Upper lobe of right lung (tissue), 1 donor: Measurements from ENCODE around the gene LRMDA. TPM values are rescaled to one million over a fixed set of nuclear protein-coding genes. Genes with fewer than 3 reads are reported as not detected.

Experiments
- ATAC-seq: fragments of 200-7000 bp; cut with Tn5 transposase; one replicate; pipeline ENCODE4 v1.9.1; 2020; ENCODE audit warnings: mild to moderate bottlenecking, moderate library complexity
- DNase-seq: peaks from one replicate; pipeline ENCODE4 v3.0.0-alpha.2; 2020
- H3K27ac ChIP-seq: fragments of 200-600 bp; one replicate; pipeline ENCODE4 v1.8.0; 2022
- H3K27me3 ChIP-seq: fragments of 200-600 bp; one replicate; pipeline ENCODE4 v1.8.0; 2022; ENCODE audit warnings: mild to moderate bottlenecking
- H3K36me3 ChIP-seq: fragments of 200-600 bp; one replicate; pipeline ENCODE4 v1.8.0; 2022
- H3K4me1 ChIP-seq: fragments of 200-600 bp; one replicate; pipeline ENCODE4 v1.8.0; 2022
- H3K4me3 ChIP-seq: fragments of 200-600 bp; one replicate; pipeline ENCODE4 v1.8.0; 2022; ENCODE audit warnings: mild to moderate bottlenecking
- H3K9me3 ChIP-seq: fragments of 200-600 bp; one replicate; pipeline ENCODE4 v1.8.0; 2022
- CTCF ChIP-seq: fragments of 200-600 bp; IDR thresholded peaks from one replicate; pipeline ENCODE4 v1.8.0; 2022; ENCODE audit warnings: antibody characterized with exemption
- intact Hi-C: fragments of 100-400 bp; cut with DNase I; formaldehyde crosslinking; loops from one replicate; pipeline ENCODE4 v1.11.0; 2022
- total RNA-seq: library from RNA; stranded (reverse); fragmentation: NEBNext Ultra II Directional; extraction: Animal tissue kit (Norgen Biotek cat#: 25700); gene quantifications from one replicate; pipeline ENCODE4 v1.2.1, GENCODE V29; 2021
- donor health status: DM: no; HTN: yes; CAD: no; lungs with severe emphysema.

LRMDA gene
- total RNA-seq, 1 donor from 2014 or later, result 20.0 TPM

GRCh38 chr10:76270464-76270863 is 839.0 kb downstream of the LRMDA start:
- Histone ChIP-seq H3K9me3 (peaks cover 14% of the 10 kb centered on the region), H3K36me3 (no peaks in the 10 kb centered on the region), H3K27me3 (no peaks in the 10 kb centered on the region), H3K27ac (no peak overlapping the region), H3K4me1 (no peaks in the 10 kb centered on the region), H3K4me3 (no peak overlapping the region)
- no peak for ATAC-seq
- intact Hi-C loops, result no loop called here
- no peak for DNase-seq
- no peak for TF ChIP-seq CTCF

- H3K4me3 ChIP-seq, result no peak overlapping the region
- no peaks in the 10 kb centered on the region for H3K36me3 ChIP-seq
- no peaks in the 10 kb centered on the region for H3K27me3 ChIP-seq
- H3K4me1 ChIP-seq, result no peaks in the 10 kb centered on the region
- H3K27ac ChIP-seq, result no peak overlapping the region
- no peak for TF ChIP-seq CTCF
- ATAC-seq (no peak), DNase-seq (no peak)
- intact Hi-C loops, result no loop called here
- H3K9me3 ChIP-seq, result peaks cover 16% of the 10 kb centered on the region
These were observed 843.5 kb downstream of the LRMDA start for GRCh38 chr10:76274933-76275332.

- no peaks in the 10 kb centered on the region for H3K36me3 ChIP-seq
- no peaks in the 10 kb centered on the region for H3K27me3 ChIP-seq
- no peak for ATAC-seq
- no peak overlapping the region for H3K4me3 ChIP-seq
- DNase-seq, result no peak
- TF ChIP-seq CTCF, result no peak
- intact Hi-C loops, result no loop called here
- H3K4me1 ChIP-seq, result no peaks in the 10 kb centered on the region
- H3K9me3 ChIP-seq, result peaks cover 16% of the 10 kb centered on the region
- H3K27ac ChIP-seq, result no peak overlapping the region
These were observed 847.5 kb downstream of the LRMDA start for GRCh38 chr10:76278811-76279460.

GRCh38 chr10:76281659-76282058 is 850.2 kb downstream of the LRMDA start:
- ATAC-seq (no peak), DNase-seq (no peak)
- TF ChIP-seq CTCF, result no peak
- no peaks in the 10 kb centered on the region for H3K4me1 ChIP-seq
- intact Hi-C loops, result no loop called here
- H3K27me3 ChIP-seq, result no peaks in the 10 kb centered on the region
- no peak overlapping the region for H3K4me3 ChIP-seq
- no peak overlapping the region for H3K27ac ChIP-seq
- no peaks in the 10 kb centered on the region for H3K9me3 ChIP-seq
- no peaks in the 10 kb centered on the region for H3K36me3 ChIP-seq

GRCh38 chr10:76282061-76283025 is 850.9 kb downstream of the LRMDA start:
- TF ChIP-seq CTCF, result no peak
- Histone ChIP-seq H3K27me3 (no peaks in the 10 kb centered on the region), H3K4me1 (no peaks in the 10 kb centered on the region), H3K9me3 (no peaks in the 10 kb centered on the region), H3K36me3 (no peaks in the 10 kb centered on the region), H3K27ac (no peak overlapping the region), H3K4me3 (no peak overlapping the region)
- no peak for ATAC-seq
- intact Hi-C loops, result no loop called here
- no peak for DNase-seq
